HL-60 (cell line): Measurements from ENCODE around the gene CENPM.

Experiments used
- DNase-seq, 2 experiments: peaks; one replicate each; pipeline ENCODE4 v3.0.0-alpha.2; 2010 to 2020; ENCODE audit warnings: low read depth in 1 of 2, low spot score in 1 of 2
- H3K27ac ChIP-seq: fragments of 250-450 bp; sonication (Bioruptor Pico); replicated peaks from 2 replicates; pipeline ENCODE4 v1.5.1; 2020; ENCODE audit warnings: mild to moderate bottlenecking, moderate library complexity
- H3K27me3 ChIP-seq: fragments of 250-450 bp; sonication (Bioruptor Pico); 2 replicates; pipeline ENCODE4 v1.5.1; 2021; ENCODE audit warnings: mild to moderate bottlenecking, moderate library complexity; ENCODE audit not compliant: insufficient read depth, poor library complexity, severe bottlenecking
- H3K4me3 ChIP-seq: replicated peaks from 2 replicates; pipeline ENCODE4 v1.5.1; 2011; ENCODE audit warnings: mild to moderate bottlenecking, control low read depth, low read length; ENCODE audit not compliant: insufficient read depth
- CTCF ChIP-seq: IDR thresholded peaks from one replicate; pipeline ENCODE4 v1.5.1; 2011; ENCODE audit warnings: low read length, control low read depth, inconsistent platforms; ENCODE audit not compliant: insufficient read depth
- GABPA ChIP-seq: IDR thresholded peaks from 2 replicates; pipeline ENCODE4 v1.6.1; 2012; ENCODE audit warnings: low read depth
- POLR2AphosphoS5 ChIP-seq: IDR thresholded peaks from 2 replicates; pipeline ENCODE4 v1.6.1; 2012; ENCODE audit warnings: low read depth
- REST ChIP-seq: IDR thresholded peaks from 2 replicates; pipeline ENCODE4 v1.6.1; 2012; ENCODE audit warnings: low read depth; ENCODE audit not compliant: insufficient replicate concordance
- SPI1 ChIP-seq: IDR thresholded peaks from 2 replicates; pipeline ENCODE4 v1.6.1; 2012; ENCODE audit warnings: low read depth, mild to moderate bottlenecking, borderline replicate concordance

CENPM gene

GRCh38 chr22:41911001-41911611, 35.8 kb downstream of the CENPM start:
- Histone ChIP-seq H3K27me3 (peaks cover 48% of the 10 kb centered on the region), H3K4me3 (no peak overlapping the region)
- no peak for DNase-seq

GRCh38 chr22:41910050-41911000, 36.6 kb downstream of the CENPM start:
- Histone ChIP-seq H3K27me3 (peaks cover 41% of the 10 kb centered on the region), H3K27ac (no peak overlapping the region), H3K4me3 (0 out of 2 replicates have a peak overlapping the region, but pooled peaks have one; percentile 4)
- TF ChIP-seq POLR2AphosphoS5, result no peak
- no peak for TF ChIP-seq GABPA
- TF ChIP-seq SPI1, result no peak
- TF ChIP-seq REST, result no peak
- TF ChIP-seq CTCF, result no peak
- DNase-seq, result no peak

More at GRCh38 chr22:41911001-41911611, 35.8 kb downstream of the CENPM start:
- TF ChIP-seq SPI1 (no peak), GABPA (no peak), POLR2AphosphoS5 (no peak), CTCF (no peak), REST (no peak)
- H3K27ac ChIP-seq, result no peak overlapping the region

- H3K4me3 ChIP-seq, result no peak overlapping the region
- peaks cover 38% of the 10 kb centered on the region for H3K27me3 ChIP-seq
- TF ChIP-seq REST (no peak), CTCF (no peak), POLR2AphosphoS5 (no peak), SPI1 (no peak), GABPA (no peak)
Observed at GRCh38 chr22:41909310-41910049, 37.5 kb downstream of the CENPM start.

More at GRCh38 chr22:41909310-41910049, 37.5 kb downstream of the CENPM start:
- no peak overlapping the region for H3K27ac ChIP-seq
- no peak for DNase-seq
